ENCODE measurements around the gene MAGI2.

MAGI2 gene

GRCh38 chr7:79453558-79454360 is at the start of gene MAGI2:
Gene MAGI2 (minus strand): TSS chr7:79453667. CDS start chr7:79453320, 347 bp downstream.
- in situ Hi-C loops (cut with HindIII; ENCODE audit: low sequenced_read_pairs) = no loop called here

- in situ Hi-C loops (cut with HindIII; ENCODE audit: low sequenced_read_pairs) = no loop called here
Observed at GRCh38 chr7:79502151-79502550, 48.7 kb upstream of the MAGI2 start.

- in situ Hi-C loops (cut with HindIII; ENCODE audit: low sequenced_read_pairs) = no loop called here
Observed at GRCh38 chr7:79500759-79501158, 47.3 kb upstream of the MAGI2 start.

GRCh38 chr7:79497728-79498127 is 44.3 kb upstream of the MAGI2 start:
- in situ Hi-C loops (cut with HindIII; ENCODE audit: low sequenced_read_pairs) = no loop called here

GRCh38 chr7:79495544-79496272 is 42.2 kb upstream of the MAGI2 start:
- in situ Hi-C loops (cut with HindIII; ENCODE audit: low sequenced_read_pairs) = no loop called here

- in situ Hi-C loops (cut with HindIII; ENCODE audit: low sequenced_read_pairs) = no loop called here
Observed at GRCh38 chr7:79494046-79494445, 40.6 kb upstream of the MAGI2 start.

GRCh38 chr7:79489371-79489770 is 35.9 kb upstream of the MAGI2 start:
- in situ Hi-C loops (cut with HindIII; ENCODE audit: low sequenced_read_pairs) = no loop called here

- in situ Hi-C loops (cut with HindIII; ENCODE audit: low sequenced_read_pairs) = no loop called here
Observed at GRCh38 chr7:79478386-79478785, 24.9 kb upstream of the MAGI2 start.

GRCh38 chr7:79475455-79475854 is 22.0 kb upstream of the MAGI2 start:
- in situ Hi-C loops (cut with HindIII; ENCODE audit: low sequenced_read_pairs) = no loop called here

- in situ Hi-C loops (cut with HindIII; ENCODE audit: low sequenced_read_pairs) = no loop called here
Observed at GRCh38 chr7:79471699-79472098, 18.2 kb upstream of the MAGI2 start.

GRCh38 chr7:79471283-79471682 is 17.8 kb upstream of the MAGI2 start:
- in situ Hi-C loops (cut with HindIII; ENCODE audit: low sequenced_read_pairs) = no loop called here

GRCh38 chr7:79465551-79465950 is 12.1 kb upstream of the MAGI2 start:
- in situ Hi-C loops (cut with HindIII; ENCODE audit: low sequenced_read_pairs) = no loop called here

GRCh38 chr7:79464051-79464450 is 10.6 kb upstream of the MAGI2 start:
- in situ Hi-C loops (cut with HindIII; ENCODE audit: low sequenced_read_pairs) = no loop called here

GRCh38 chr7:79462390-79462789 is 8.9 kb upstream of the MAGI2 start:
- in situ Hi-C loops (cut with HindIII; ENCODE audit: low sequenced_read_pairs) = no loop called here

- in situ Hi-C loops (cut with HindIII; ENCODE audit: low sequenced_read_pairs) = no loop called here
Observed at GRCh38 chr7:79461660-79462059, 8.2 kb upstream of the MAGI2 start.

- in situ Hi-C loops (cut with HindIII; ENCODE audit: low sequenced_read_pairs) = no loop called here
Observed at GRCh38 chr7:79459381-79459780, 5.9 kb upstream of the MAGI2 start.

GRCh38 chr7:79458796-79459195 is 5.3 kb upstream of the MAGI2 start:
- in situ Hi-C loops (cut with HindIII; ENCODE audit: low sequenced_read_pairs) = no loop called here

GRCh38 chr7:79455173-79455790 is 1.8 kb upstream of the MAGI2 start:
- in situ Hi-C loops (cut with HindIII; ENCODE audit: low sequenced_read_pairs) = no loop called here

GRCh38 chr7:79454361-79454960 is 994 bp upstream of the MAGI2 start:
- in situ Hi-C loops (cut with HindIII; ENCODE audit: low sequenced_read_pairs) = no loop called here

- in situ Hi-C loops (cut with HindIII; ENCODE audit: low sequenced_read_pairs) = no loop called here
Observed at GRCh38 chr7:79453266-79453557, 255 bp downstream of the MAGI2 start.

GRCh38 chr7:79452495-79453265 is 787 bp downstream of the MAGI2 start:
- in situ Hi-C loops (cut with HindIII; ENCODE audit: low sequenced_read_pairs) = no loop called here

Data from endothelial cell of hepatic sinusoid (primary cell).